Renal cortical epithelial cell (primary cell): ENCODE results near the gene LGALSL. TPM values are rescaled to one million over a fixed set of nuclear protein-coding genes. Genes with fewer than 3 reads are reported as not detected.

Experiments used
- DNase-seq: peaks from one replicate; pipeline ENCODE4 v3.0.0-alpha.2; 2011; ENCODE audit warnings: low read depth
- total RNA-seq: library from RNA; depleted of rRNA; stranded (reverse); fragments of >200 nt; gene quantifications from 2 replicates; pipeline ENCODE4 v1.2.3, GENCODE V29; 2014

LGALSL gene
- total RNA-seq, 1 donor from 2014 or later: 4.6 TPM

- no peak for DNase-seq
These were observed 44.5 kb downstream of the LGALSL start for GRCh38 chr2:64498438-64498837.

- no peak for DNase-seq
These were observed 46.6 kb downstream of the LGALSL start for GRCh38 chr2:64500549-64500948.

- DNase-seq: no peak
These were observed 48.0 kb downstream of the LGALSL start for GRCh38 chr2:64501946-64502345.

- no peak for DNase-seq
These were observed 48.9 kb downstream of the LGALSL start for GRCh38 chr2:64502860-64503259.

GRCh38 chr2:64504774-64505720 lies 51.1 kb downstream of the LGALSL start:
- no peak for DNase-seq

GRCh38 chr2:64506686-64507085 lies 52.7 kb downstream of the LGALSL start:
- no peak for DNase-seq

Other genes with a start within 250 kb of the LGALSL start
- 53.8 and 67.2 TPM in 2 replicates for gene AFTPH, start 70.2 kb downstream of the LGALSL start, total RNA-seq
- 8.9 and 21.3 TPM in 2 replicates for gene SERTAD2, start 199.8 kb downstream of the LGALSL start, total RNA-seq